ENCODE measurements around the gene C9orf72.

C9orf72 gene

GRCh38 chr9:27573634-27574590 is 631 bp upstream of the C9orf72 start:
- DNase-seq: peak; percentile 100

GRCh38 chr9:27572566-27572917 is 739 bp downstream of the C9orf72 start:
- DNase-seq: peak; percentile 93 to 99

- peak; percentile 48 to 62 for DNase-seq
Measured at GRCh38 chr9:27572061-27572460, 1.2 kb downstream of the C9orf72 start.

GRCh38 chr9:27571011-27571410 is 2.3 kb downstream of the C9orf72 start:
- DNase-seq: peak; percentile 52 to 61

GRCh38 chr9:27569406-27569805 is 3.9 kb downstream of the C9orf72 start:
- no peak for DNase-seq

GRCh38 chr9:27566118-27566517 is 7.2 kb downstream of the C9orf72 start:
- peak in 1 of 2 donors; percentile 52 for DNase-seq

GRCh38 chr9:27565696-27566095 is 7.6 kb downstream of the C9orf72 start:
- DNase-seq: peak; percentile 22 to 45

GRCh38 chr9:27564670-27565069 is 8.6 kb downstream of the C9orf72 start:
- DNase-seq: peak; percentile 78 to 84

GRCh38 chr9:27563738-27564430 is 9.4 kb downstream of the C9orf72 start:
- DNase-seq: peak; percentile 62 to 64

- no peak for DNase-seq
Measured at GRCh38 chr9:27561685-27562084, 11.6 kb downstream of the C9orf72 start.

GRCh38 chr9:27560457-27560856 is 12.8 kb downstream of the C9orf72 start:
- DNase-seq: no peak

- DNase-seq: no peak
Measured at GRCh38 chr9:27558307-27558706, 15.0 kb downstream of the C9orf72 start.

- no peak for DNase-seq
Measured at GRCh38 chr9:27556470-27556869, 16.8 kb downstream of the C9orf72 start.

GRCh38 chr9:27554712-27555111 is 18.6 kb downstream of the C9orf72 start:
- no peak for DNase-seq

GRCh38 chr9:27549196-27549755 is 24.0 kb downstream of the C9orf72 start:
- DNase-seq: no peak

- DNase-seq: peak; percentile 42 to 66
Measured at GRCh38 chr9:27548055-27548741, 25.1 kb downstream of the C9orf72 start.

- no peak for DNase-seq
Measured at GRCh38 chr9:27545471-27545870, 27.8 kb downstream of the C9orf72 start.

- no peak for DNase-seq
Measured at GRCh38 chr9:27542508-27542907, 30.8 kb downstream of the C9orf72 start.

- no peak for DNase-seq
Measured at GRCh38 chr9:27541740-27542139, 31.5 kb downstream of the C9orf72 start.

- DNase-seq: no peak
Measured at GRCh38 chr9:27540502-27540901, 32.8 kb downstream of the C9orf72 start.

GRCh38 chr9:27539479-27540441 is 33.5 kb downstream of the C9orf72 start:
- peak; percentile 38 to 76 for DNase-seq

GRCh38 chr9:27538647-27539046 is 34.6 kb downstream of the C9orf72 start:
- DNase-seq: no peak

Measured in inflammatory macrophage treated with lipopolysaccharide for 1 hour (primary cell).